HepG2 (cell line): ENCODE measurements around the gene FDXACB1. TPM values are rescaled to one million over a fixed set of nuclear protein-coding genes. Genes with fewer than 3 reads are reported as not detected.

Experiments used
- CAMTA2 ChIP-seq: sonication (generic); formaldehyde crosslinking; IDR thresholded peaks from 2 replicates; pipeline ENCODE4 v1.4.0; 2020; ENCODE audit warnings: mild to moderate bottlenecking, missing genetic modification reagents, borderline replicate concordance
- CREM ChIP-seq, 2 experiments: sonication (generic) in 1 of 2; formaldehyde crosslinking in 1 of 2; IDR thresholded peaks; 2 replicates each; pipeline versions ENCODE4 v1.4.0 to v1.6.1; 2016 to 2020; ENCODE audit warnings: antibody characterized with exemption in 1 of 2, mild to moderate bottlenecking in 1 of 2, missing genetic modification reagents in 1 of 2
- FOXO1 ChIP-seq: sonication (generic); formaldehyde crosslinking; IDR thresholded peaks from 2 replicates; pipeline ENCODE4 v1.4.0; 2020; ENCODE audit warnings: missing genetic modification reagents
- GZF1 ChIP-seq: sonication (generic); formaldehyde crosslinking; IDR thresholded peaks from 2 replicates; pipeline ENCODE4 v1.5.1; 2020; ENCODE audit warnings: mild to moderate bottlenecking, missing genetic modification reagents
- HNRNPH1 ChIP-seq: fragments of 200-400 bp; formaldehyde crosslinking; optimal IDR thresholded peaks from 2 replicates; pipeline ENCODE3; 2017; ENCODE audit warnings: mild to moderate bottlenecking, low read depth, low read length
- IKZF1 ChIP-seq: fragments of 450-650 bp; IDR thresholded peaks from 2 replicates; pipeline ENCODE4 v1.7.1; 2016
- IRX3 ChIP-seq: sonication (generic); formaldehyde crosslinking; IDR thresholded peaks from 2 replicates; pipeline ENCODE4 v1.8.1; 2023; ENCODE audit warnings: mild to moderate bottlenecking, low read depth, missing genetic modification reagents, borderline replicate concordance
- KDM1A ChIP-seq: IDR thresholded peaks from 2 replicates; pipeline ENCODE4 v1.6.1; 2016; ENCODE audit warnings: missing compliant biosample characterization
- KLF13 ChIP-seq: sonication (generic); formaldehyde crosslinking; IDR thresholded peaks from 2 replicates; pipeline ENCODE4 v1.4.0; 2020; ENCODE audit warnings: mild to moderate bottlenecking, missing genetic modification reagents
- MNT ChIP-seq: fragments of 450-650 bp; IDR thresholded peaks from 2 replicates; pipeline ENCODE4 v1.6.1; 2016
- MTA1 ChIP-seq: sonication (generic); formaldehyde crosslinking; IDR thresholded peaks from 2 replicates; pipeline ENCODE4 v1.4.0; 2020; ENCODE audit warnings: missing genetic modification reagents, mild to moderate bottlenecking, borderline replicate concordance
- NCOA1 ChIP-seq: sonication (generic); formaldehyde crosslinking; IDR thresholded peaks from 2 replicates; pipeline ENCODE4 v1.9.0; 2021; ENCODE audit warnings: missing genetic modification reagents
- NFATC3 ChIP-seq: sonication (generic); formaldehyde crosslinking; IDR thresholded peaks from 2 replicates; pipeline ENCODE4 v1.5.1; 2020; ENCODE audit warnings: mild to moderate bottlenecking, missing genetic modification reagents
- NFE2 ChIP-seq: sonication (generic); formaldehyde crosslinking; IDR thresholded peaks from 2 replicates; pipeline ENCODE4 v1.4.0; 2020; ENCODE audit warnings: missing genetic modification reagents
- RBM22 ChIP-seq: fragments of 200-400 bp; formaldehyde crosslinking; optimal IDR thresholded peaks from 2 replicates; pipeline ENCODE3; 2017; ENCODE audit warnings: mild to moderate bottlenecking, low read length, moderate library complexity
- SNAPC5 ChIP-seq: sonication (generic); formaldehyde crosslinking; IDR thresholded peaks from 2 replicates; pipeline ENCODE4 v1.8.1; 2023; ENCODE audit warnings: mild to moderate bottlenecking, missing genetic modification reagents, borderline replicate concordance
- SRY ChIP-seq: sonication (generic); formaldehyde crosslinking; IDR thresholded peaks from 2 replicates; pipeline ENCODE4 v1.8.0; 2022; ENCODE audit warnings: mild to moderate bottlenecking, missing genetic modification reagents
- ZBTB20 ChIP-seq: sonication (generic); formaldehyde crosslinking; IDR thresholded peaks from 2 replicates; pipeline ENCODE4 v1.8.1; 2023; ENCODE audit warnings: missing genetic modification reagents, low read depth, mild to moderate bottlenecking, borderline replicate concordance
- ZBTB49 ChIP-seq: sonication (generic); formaldehyde crosslinking; IDR thresholded peaks from 2 replicates; pipeline ENCODE4 v1.4.0; 2020; ENCODE audit warnings: missing genetic modification reagents, borderline replicate concordance
- ZFP82 ChIP-seq: sonication (generic); formaldehyde crosslinking; IDR thresholded peaks from 2 replicates; pipeline ENCODE4 v1.5.1; 2020; ENCODE audit warnings: mild to moderate bottlenecking, missing genetic modification reagents, borderline replicate concordance
- ZFX ChIP-seq: sonication (generic); formaldehyde crosslinking; IDR thresholded peaks from 2 replicates; pipeline ENCODE4 v1.4.0; 2020; ENCODE audit warnings: mild to moderate bottlenecking, low read depth, missing genetic modification reagents, moderate library complexity
- ZMYM4 ChIP-seq: sonication (generic); formaldehyde crosslinking; IDR thresholded peaks from 2 replicates; pipeline ENCODE4 v1.8.1; 2023; ENCODE audit warnings: mild to moderate bottlenecking, missing genetic modification reagents
- ZNF503 ChIP-seq: sonication (generic); formaldehyde crosslinking; IDR thresholded peaks from 2 replicates; pipeline ENCODE4 v1.4.0; 2020; ENCODE audit warnings: missing genetic modification reagents
- ZNF773 ChIP-seq: sonication (generic); formaldehyde crosslinking; IDR thresholded peaks from 2 replicates; pipeline ENCODE4 v1.4.0; 2020; ENCODE audit warnings: missing genetic modification reagents, borderline replicate concordance
- polyA plus RNA-seq, 8 experiments: library from polyadenylated mRNA; depleted of rRNA in 3 of 8; stranded (reverse) in 7 of 8; unstranded in 1 of 8; fragments of >200 nt; fragmentation: Illumina TruSeq in 4 of 8; extraction: Trizol in 4 of 8; gene quantifications; 2 replicates each; pipeline versions ENCODE4 v1.2.1 to v1.2.3, GENCODE V29; 2011 to 2016; ENCODE audit warnings: low read depth in 4 of 8, missing spikeins in 1 of 8, mixed read lengths in 1 of 8; ENCODE audit not compliant: insufficient read depth in 1 of 8
- total RNA-seq, 5 experiments: library from RNA; depleted of rRNA; stranded (reverse); fragments of >200 nt; fragmentation: Illumina TruSeq; extraction: Trizol; gene quantifications; 2 replicates each; pipeline ENCODE4 v1.2.3, GENCODE V29; 2016; ENCODE audit warnings: low read depth in 1 of 5

Gene FDXACB1
- total and polyA plus RNA-seq, 2 of the 13 experiments (the other 11 are each of a cell fraction or from before 2014, with no cell fraction given): 1.1 to 3.4 TPM

- 0 out of 2 replicates have a peak, but pooled peaks have one; percentile 30 for TF ChIP-seq ZNF503 (CRISPR knock-in tag)
- no peak for TF ChIP-seq MNT
- TF ChIP-seq NFE2 (CRISPR knock-in tag): no peak
- no peak for TF ChIP-seq ZNF773 (CRISPR knock-in tag)
- 0 out of 2 replicates have a peak, but pooled peaks have one; percentile 41 for TF ChIP-seq NCOA1 (CRISPR knock-in tag)
- no peak; the same call in 1 of the 2 replicates for TF ChIP-seq IRX3 (CRISPR knock-in tag)
- no peak for TF ChIP-seq RBM22
- TF ChIP-seq ZBTB20: no peak
- 0 out of 2 replicates have a peak, but pooled peaks have one; percentile 43 for TF ChIP-seq CREM (IDR thresholded peaks at IDR 0.05)
- no peak for TF ChIP-seq CREM (CRISPR knock-in tag; IDR thresholded peaks at IDR 0.05)
- no peak for TF ChIP-seq CAMTA2 (CRISPR knock-in tag)
- TF ChIP-seq ZBTB49 (CRISPR knock-in tag): no peak
- TF ChIP-seq NFATC3 (CRISPR knock-in tag): 0 out of 2 replicates have a peak, but pooled peaks have one; percentile 40
- TF ChIP-seq HNRNPH1: no peak
- TF ChIP-seq GZF1 (CRISPR knock-in tag): 0 out of 2 replicates have a peak, but pooled peaks have one; percentile 65
- TF ChIP-seq ZFX: peak; percentile 89
- peak; percentile 25; the same call in 1 of the 2 replicates for TF ChIP-seq SRY (CRISPR knock-in tag)
- TF ChIP-seq ZFP82 (CRISPR knock-in tag): no peak
- TF ChIP-seq IKZF1: no peak
- peak; percentile 58; the same call in 1 of the 2 replicates for TF ChIP-seq MTA1 (CRISPR knock-in tag)
- peak; percentile 83 for TF ChIP-seq ZMYM4
- no peak for TF ChIP-seq KDM1A
- no peak for TF ChIP-seq KLF13 (CRISPR knock-in tag)
- peak; percentile 39; the same call in 1 of the 2 replicates for TF ChIP-seq FOXO1
- peak; percentile 29; the same call in 1 of the 2 replicates for TF ChIP-seq SNAPC5 (CRISPR knock-in tag)
Measured at GRCh38 chr11:111926505-111927391, 47.8 kb upstream of the FDXACB1 start (continued).
